Measurements from ENCODE around the gene GNAI3. TPM values are rescaled to one million over a fixed set of nuclear protein-coding genes. Genes with fewer than 3 reads are reported as not detected.

GNAI3 gene
- total and polyA plus RNA-seq, 2 experiments from 2014 or later, result 14.9 TPM

- Histone ChIP-seq H3K4me1 (ENCODE audit: insufficient read depth) (peaks cover 4% of the 10 kb centered on the region), H3K4me3 (no peak overlapping the region), H3K9ac (no peak overlapping the region), H3K27ac (no peak overlapping the region), H3K9me3 (ENCODE audit: low read depth) (no peaks in the 10 kb centered on the region), H3F3A (ENCODE audit: insufficient read depth) (no peaks in the 10 kb centered on the region), H3K79me2 (ENCODE audit: insufficient read depth) (no peaks in the 10 kb centered on the region), H4K20me1 (ENCODE audit: insufficient read depth) (no peaks in the 10 kb centered on the region), H3K4me2 (ENCODE audit: unreplicated experiment) (no peak overlapping the region), H3K36me3 (ENCODE audit: low read depth) (no peaks in the 10 kb centered on the region), H3K9me2 (ENCODE audit: insufficient read depth) (no peaks in the 10 kb centered on the region), H3K27me3 (replicated peaks; ENCODE audit: insufficient read depth) (no peaks in the 10 kb centered on the region), H2AFZ (no peak overlapping the region)
- TF ChIP-seq EZH2phosphoT487 (IDR thresholded peaks at IDR 0.05; ENCODE audit: insufficient read depth, low read depth) (no peak), EZH2 (IDR thresholded peaks at IDR 0.05; ENCODE audit: insufficient read depth, poor library complexity, severe bottlenecking) (no peak)
- in situ Hi-C loops (cut with MboI), result no loop called here
- DNase-seq, result no peak
- 79 to 81% methylated on average over 3 of the region's 3 CpGs for WGBS, 2 experiments (ENCODE audit: low coverage in 1 of 2, low lambda C conversion rate in 2 of 2, missing lambda C conversion rate in 2 of 2)
Measured at GRCh38 chr1:109528712-109529111, 19.7 kb upstream of the GNAI3 start.

DNA sequence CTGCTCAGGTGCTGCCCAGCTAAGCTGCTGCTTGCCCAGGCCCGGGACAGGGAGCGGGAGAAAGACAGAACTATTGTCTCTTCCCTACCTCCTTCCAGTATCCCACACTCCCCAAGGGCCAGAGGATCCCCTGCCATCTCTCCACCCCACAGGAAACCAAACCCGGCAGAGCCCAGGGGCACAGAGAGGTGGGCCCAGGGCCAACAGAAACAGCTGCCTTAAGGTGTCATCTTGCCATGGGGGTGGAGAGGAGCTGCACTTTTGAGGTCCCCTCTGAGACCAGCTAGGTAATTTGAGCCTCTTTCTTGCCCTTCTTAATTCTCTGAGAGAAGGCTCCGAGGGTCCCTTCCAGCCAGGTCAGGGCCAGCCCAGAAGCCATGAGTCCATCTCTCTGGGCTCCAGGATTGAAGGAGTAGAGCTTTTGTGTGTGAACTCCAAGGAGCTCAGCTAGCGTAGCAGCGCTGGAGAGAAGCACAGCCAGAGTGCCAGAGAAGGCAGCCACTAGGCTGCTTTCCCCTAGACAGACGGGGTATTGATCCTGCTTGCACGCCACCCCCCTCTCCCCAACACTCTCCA lies 18.4 kb upstream of the GNAI3 start:
- no peaks in the 10 kb centered on the region for H4K20me1 ChIP-seq (ENCODE audit: insufficient read depth)
- H3K4me2 ChIP-seq (ENCODE audit: unreplicated experiment), result no peak overlapping the region
- H3K27me3 ChIP-seq (replicated peaks; ENCODE audit: insufficient read depth), result no peaks in the 10 kb centered on the region
- no peaks in the 10 kb centered on the region for H3K36me3 ChIP-seq (ENCODE audit: low read depth)
- H3K9ac ChIP-seq, result no peak overlapping the region
- no peak overlapping the region for H2AFZ ChIP-seq
- in situ Hi-C loops (cut with MboI), result loop anchor here (5.0 to 10.0 kb wide), 2 partner anchors 38 to 265 kb away; partner anchors contain the start of gene CYB561D1
- TF ChIP-seq EZH2 (IDR thresholded peaks at IDR 0.05; ENCODE audit: insufficient read depth, poor library complexity, severe bottlenecking), result no peak
- no peak for TF ChIP-seq EZH2phosphoT487 (IDR thresholded peaks at IDR 0.05; ENCODE audit: insufficient read depth, low read depth)
- no peaks in the 10 kb centered on the region for H3K9me3 ChIP-seq (ENCODE audit: low read depth)
- no peaks in the 10 kb centered on the region for H3K79me2 ChIP-seq (ENCODE audit: insufficient read depth)
- no peak for DNase-seq
- H3F3A ChIP-seq (ENCODE audit: insufficient read depth), result no peaks in the 10 kb centered on the region
- no peak overlapping the region for H3K27ac ChIP-seq
- WGBS, 2 experiments (ENCODE audit: low coverage in 1 of 2, low lambda C conversion rate in 2 of 2, missing lambda C conversion rate in 2 of 2), result 64 to 74% methylated on average over 8 of the region's 8 CpGs
- H3K9me2 ChIP-seq (ENCODE audit: insufficient read depth), result no peaks in the 10 kb centered on the region
- H3K4me3 ChIP-seq, result no peak overlapping the region
- peaks cover 4% of the 10 kb centered on the region for H3K4me1 ChIP-seq (ENCODE audit: insufficient read depth)

DNA sequence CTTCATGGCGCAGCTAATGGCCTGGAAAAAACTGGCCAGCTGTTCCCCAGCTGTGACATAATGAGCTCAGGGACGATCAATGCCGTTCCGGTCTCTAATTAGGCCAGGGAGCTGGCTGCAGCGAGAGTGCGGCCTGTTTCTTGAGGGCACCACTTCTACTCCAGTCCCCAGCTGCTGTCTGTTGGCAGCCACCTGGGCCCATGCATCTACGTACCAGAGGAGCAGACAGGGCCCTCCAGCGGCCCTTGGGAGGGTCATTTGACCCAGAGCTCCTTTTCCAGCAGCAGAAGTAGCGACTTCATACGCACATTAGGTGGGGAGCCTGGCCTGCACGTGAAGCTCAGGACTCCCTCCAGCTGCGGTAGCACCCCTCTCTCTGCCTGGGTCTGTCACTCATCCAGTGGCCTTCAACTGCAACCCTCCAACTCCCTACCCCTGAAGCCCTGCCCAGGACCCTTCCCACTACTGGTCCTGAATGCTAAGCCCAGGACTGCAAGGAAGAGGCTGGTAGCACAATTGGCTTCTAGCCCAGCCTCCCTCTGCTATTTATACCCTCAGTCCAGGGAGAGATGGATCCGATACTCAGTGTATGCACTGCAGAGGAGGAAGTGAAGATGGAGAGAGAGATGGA lies 17.8 kb upstream of the GNAI3 start:
- no peaks in the 10 kb centered on the region for H4K20me1 ChIP-seq (ENCODE audit: insufficient read depth)
- no peak overlapping the region for H3K27ac ChIP-seq
- TF ChIP-seq EZH2 (IDR thresholded peaks at IDR 0.05; ENCODE audit: insufficient read depth, poor library complexity, severe bottlenecking) (no peak), EZH2phosphoT487 (IDR thresholded peaks at IDR 0.05; ENCODE audit: insufficient read depth, low read depth) (no peak)
- no peaks in the 10 kb centered on the region for H3K79me2 ChIP-seq (ENCODE audit: insufficient read depth)
- H3K4me3 ChIP-seq, result no peak overlapping the region
- H3K9me3 ChIP-seq (ENCODE audit: low read depth), result no peaks in the 10 kb centered on the region
- no peak overlapping the region for H3K9ac ChIP-seq
- DNase-seq, result no peak
- no peaks in the 10 kb centered on the region for H3K9me2 ChIP-seq (ENCODE audit: insufficient read depth)
- no peaks in the 10 kb centered on the region for H3K36me3 ChIP-seq (ENCODE audit: low read depth)
- H2AFZ ChIP-seq, result no peak overlapping the region
- peaks cover 4% of the 10 kb centered on the region for H3K4me1 ChIP-seq (ENCODE audit: insufficient read depth)
- WGBS, 2 experiments (ENCODE audit: low coverage in 1 of 2, low lambda C conversion rate in 2 of 2, missing lambda C conversion rate in 2 of 2), result 61 to 66% methylated on average over 13 of the region's 13 CpGs
- no peak overlapping the region for H3K4me2 ChIP-seq (ENCODE audit: unreplicated experiment)
- H3F3A ChIP-seq (ENCODE audit: insufficient read depth), result no peaks in the 10 kb centered on the region
- in situ Hi-C loops (cut with MboI), result loop anchor here (5.0 to 10.0 kb wide), 2 partner anchors 38 to 266 kb away; partner anchors contain the start of gene CYB561D1
- H3K27me3 ChIP-seq (replicated peaks; ENCODE audit: insufficient read depth), result no peaks in the 10 kb centered on the region

- 85 to 92% methylated on average over 4 of the region's 4 CpGs for WGBS, 2 experiments (ENCODE audit: low coverage in 1 of 2, low lambda C conversion rate in 2 of 2, missing lambda C conversion rate in 2 of 2)
- H4K20me1 ChIP-seq (ENCODE audit: insufficient read depth), result no peaks in the 10 kb centered on the region
- no peaks in the 10 kb centered on the region for H3K36me3 ChIP-seq (ENCODE audit: low read depth)
- no peak overlapping the region for H3K9ac ChIP-seq
- H3K27me3 ChIP-seq (replicated peaks; ENCODE audit: insufficient read depth), result no peaks in the 10 kb centered on the region
- in situ Hi-C loops (cut with MboI), result loop anchor here (5.0 to 10.0 kb wide), 2 partner anchors 39 to 267 kb away; partner anchors contain the start of gene CYB561D1
- H3K4me3 ChIP-seq, result no peak overlapping the region
- H3K9me2 ChIP-seq (ENCODE audit: insufficient read depth), result no peaks in the 10 kb centered on the region
- H3K9me3 ChIP-seq (ENCODE audit: low read depth), result no peaks in the 10 kb centered on the region
- no peak for DNase-seq
- H3K27ac ChIP-seq, result no peak overlapping the region
- H3K4me2 ChIP-seq (ENCODE audit: unreplicated experiment), result no peak overlapping the region
- no peak overlapping the region for H2AFZ ChIP-seq
- no peak for TF ChIP-seq EZH2phosphoT487 (IDR thresholded peaks at IDR 0.05; ENCODE audit: insufficient read depth, low read depth)
- TF ChIP-seq EZH2 (IDR thresholded peaks at IDR 0.05; ENCODE audit: insufficient read depth, poor library complexity, severe bottlenecking), result no peak
- no peaks in the 10 kb centered on the region for H3K79me2 ChIP-seq (ENCODE audit: insufficient read depth)
- no peaks in the 10 kb centered on the region for H3F3A ChIP-seq (ENCODE audit: insufficient read depth)
- peaks cover 4% of the 10 kb centered on the region for H3K4me1 ChIP-seq (ENCODE audit: insufficient read depth)
Measured at GRCh38 chr1:109531380-109531779, 17.0 kb upstream of the GNAI3 start.

Measured in GM23248 (cell line).